Measurements from ENCODE around the gene KCNB1. TPM values are rescaled to one million over a fixed set of nuclear protein-coding genes. Genes with fewer than 3 reads are reported as not detected.
A peak's percentile ranks its signal among the peaks of the same experiment; 100 is the strongest.

The KCNB1 gene
- total RNA-seq, 1 donor from 2014 or later: 6.5 TPM

DNA sequence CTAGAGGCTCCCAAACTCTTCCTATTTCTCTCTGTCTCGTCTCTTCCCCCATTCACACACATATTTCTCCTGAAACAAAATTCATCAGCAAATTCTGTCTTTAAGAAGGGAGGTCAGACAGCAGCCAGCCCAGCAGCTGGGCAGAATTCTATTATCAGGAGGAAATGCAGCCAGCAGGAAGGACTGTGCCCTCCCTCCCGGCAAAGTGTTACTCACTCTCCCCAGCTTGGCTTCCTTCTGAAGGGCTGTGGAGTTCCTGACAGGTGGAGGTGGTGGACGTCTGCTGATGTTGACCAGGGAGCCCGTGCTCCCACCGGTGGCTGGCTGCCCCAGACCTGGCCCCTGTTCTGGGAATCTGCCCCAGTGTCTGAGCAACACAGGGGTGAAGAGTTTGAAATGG, 37.3 kb downstream of the KCNB1 start:
- ATAC-seq (no peak), DNase-seq (ENCODE audit: low spot score) (no peak)

- DNase-seq (ENCODE audit: low spot score) (peak; percentile 87), ATAC-seq (peak; percentile 84)
Measured at GRCh38 chr20:49444553-49444990, 37.9 kb downstream of the KCNB1 start.

DNA sequence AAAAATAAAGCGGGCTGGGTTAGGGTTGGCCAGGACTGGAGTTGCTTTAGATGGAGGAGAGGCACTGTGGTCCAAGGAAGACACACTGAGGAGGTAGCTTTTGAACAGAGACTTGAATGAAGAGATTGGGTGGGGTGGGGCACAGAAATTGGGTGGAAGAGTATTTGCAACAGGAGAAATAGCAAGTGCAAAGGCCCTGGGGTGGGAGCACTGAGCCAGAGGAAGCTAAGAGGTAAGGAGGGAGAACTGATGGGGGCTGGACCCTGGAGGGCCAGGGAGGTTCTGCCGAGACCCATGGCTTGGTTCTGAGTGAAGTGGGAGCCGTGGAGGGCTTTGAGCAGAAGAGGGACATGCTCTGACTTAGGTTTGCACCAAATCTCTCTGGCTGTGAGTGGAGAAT, 45.4 kb downstream of the KCNB1 start:
- DNase-seq (ENCODE audit: low spot score): no peak
- ATAC-seq: no peak

DNA sequence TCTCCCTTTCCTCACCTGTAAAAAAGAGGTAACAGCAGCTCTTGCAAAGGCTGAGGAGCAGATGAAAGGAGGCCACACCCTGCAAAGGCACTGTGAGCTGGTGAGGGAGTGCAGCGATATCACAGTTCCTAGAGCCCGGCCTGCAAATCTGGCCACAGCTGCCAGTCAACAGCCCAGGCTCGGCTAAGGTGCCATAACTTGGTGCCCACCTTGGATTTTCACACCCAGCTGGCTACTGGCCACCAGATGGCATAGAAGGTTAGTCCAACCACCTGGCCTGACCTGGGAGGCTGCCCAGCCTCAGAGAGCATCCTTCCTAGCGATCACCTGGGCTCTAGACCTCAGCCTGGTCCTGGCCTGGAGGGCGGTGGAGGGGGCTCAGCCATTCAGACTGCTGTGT, 46.8 kb downstream of the KCNB1 start:
- no peak for DNase-seq (ENCODE audit: low spot score)
- ATAC-seq: peak; percentile 45

DNA sequence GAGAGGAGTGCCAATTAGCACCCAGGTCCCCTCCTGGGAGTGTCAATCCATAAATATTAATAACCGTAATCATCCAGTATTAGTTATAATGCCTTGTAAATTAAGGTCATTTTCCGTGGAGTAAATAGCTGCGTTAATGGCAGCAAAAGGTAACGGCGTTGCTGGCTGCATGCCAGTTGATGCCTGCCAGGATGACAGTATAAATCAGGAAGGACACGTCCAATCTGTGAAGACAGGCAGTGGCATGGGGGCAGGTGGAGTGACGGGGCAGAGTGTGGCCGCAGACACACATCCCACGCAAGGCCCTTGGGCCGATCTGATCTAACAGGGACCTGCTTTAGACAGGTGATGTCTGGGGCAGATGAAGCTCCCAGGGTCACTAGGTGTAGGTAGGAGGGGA, 49.1 kb downstream of the KCNB1 start:
- DNase-seq (ENCODE audit: low spot score): no peak

DNA sequence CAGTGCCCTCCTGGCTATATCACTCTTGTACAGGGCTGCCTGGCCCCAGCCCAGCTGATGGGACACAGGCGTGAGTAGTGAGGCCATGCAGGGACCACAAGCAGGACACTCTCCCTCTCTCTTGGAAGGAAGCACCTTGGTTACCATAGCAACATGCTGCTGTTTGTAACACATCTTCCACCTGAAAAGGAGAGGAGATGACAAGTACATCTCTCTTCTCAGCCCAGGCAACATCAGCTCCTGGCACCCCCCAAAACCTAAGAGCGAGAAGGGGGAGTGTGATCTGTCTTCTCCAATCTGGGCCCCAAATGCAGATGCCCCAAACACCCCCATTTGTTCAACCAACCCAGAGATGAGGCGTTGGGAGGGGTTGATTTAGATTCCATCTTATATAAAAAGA, 49.9 kb downstream of the KCNB1 start:
- no peak for ATAC-seq
- no peak for DNase-seq (ENCODE audit: low spot score)

More for the DNA sequence above, 49.1 kb downstream of the KCNB1 start:
- no peak for ATAC-seq

DNA sequence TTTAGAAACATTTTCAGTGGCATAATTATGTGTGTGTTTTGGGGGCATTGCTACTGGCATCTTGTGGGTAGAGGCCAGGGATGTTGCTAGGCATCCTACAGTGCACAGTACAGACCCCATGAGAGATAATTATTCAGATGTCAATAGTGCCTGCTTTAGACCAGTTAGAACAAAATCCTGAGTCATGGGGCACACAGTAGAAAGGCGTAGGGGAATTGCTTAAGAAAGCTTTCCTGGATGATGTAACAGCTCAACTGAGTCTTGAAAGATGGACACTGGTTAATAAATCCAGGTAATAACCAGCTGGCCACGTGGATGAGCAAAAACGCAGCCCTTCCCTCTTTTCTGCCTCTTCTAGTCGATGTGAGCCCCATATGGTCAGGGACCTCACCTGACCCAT, 51.1 kb downstream of the KCNB1 start:
- no peak for DNase-seq (ENCODE audit: low spot score)
- no peak for ATAC-seq

DNA sequence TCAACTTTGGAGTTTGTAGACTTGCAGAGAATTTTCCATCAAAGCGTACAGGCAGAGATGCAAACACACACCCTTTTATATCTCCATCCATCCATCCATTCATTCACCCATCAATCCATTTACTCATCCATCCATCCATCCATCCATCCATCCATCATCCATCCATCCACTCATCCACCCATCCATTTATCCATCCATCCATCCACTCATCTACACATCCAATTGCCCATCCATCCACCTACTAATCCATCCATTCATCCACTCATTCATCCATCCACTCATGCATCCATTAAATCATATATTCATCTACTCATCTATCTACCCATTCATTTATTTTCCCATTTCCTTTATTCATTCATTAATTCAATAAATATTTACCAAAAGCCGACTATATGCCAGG, 52.1 kb downstream of the KCNB1 start:
- ATAC-seq: no peak

DNA sequence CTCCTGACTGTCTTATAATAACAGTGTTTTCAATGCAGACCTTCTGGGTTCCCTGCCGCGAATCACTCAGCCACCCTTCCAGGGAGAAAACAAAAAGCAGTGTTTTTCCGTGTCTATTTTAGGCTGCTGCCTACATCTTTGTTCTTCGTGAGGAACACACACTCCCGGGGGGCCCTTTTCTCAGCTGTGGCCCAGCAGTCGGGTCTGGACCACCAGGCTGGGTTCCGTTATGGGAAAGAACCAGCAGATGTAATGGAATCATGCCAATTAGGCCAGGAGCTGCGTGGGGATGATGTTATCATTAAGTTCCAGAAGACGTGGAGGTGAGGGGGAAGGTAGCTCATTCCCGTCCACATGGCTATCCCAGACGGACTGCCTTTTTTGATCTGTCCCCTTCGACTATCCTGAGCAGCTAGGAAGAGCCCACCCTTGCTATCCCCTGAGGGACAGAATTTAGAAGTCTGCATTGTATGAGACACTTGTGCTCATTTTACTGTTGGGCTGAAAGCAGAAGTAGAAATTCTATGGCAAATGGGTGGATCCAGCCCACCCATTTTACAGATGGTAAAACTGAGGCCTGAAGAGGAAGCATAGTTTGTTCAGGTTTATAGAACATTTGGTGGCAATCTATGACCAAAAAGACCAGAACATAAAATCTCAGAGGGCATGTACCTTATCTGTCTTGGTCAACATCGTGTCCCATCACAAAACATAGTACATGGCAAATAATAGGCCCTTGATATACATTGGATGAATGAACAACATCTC, 54.5 kb downstream of the KCNB1 start:
- ATAC-seq (no peak), DNase-seq (ENCODE audit: low spot score) (no peak)

More for the DNA sequence above, 52.1 kb downstream of the KCNB1 start:
- no peak for DNase-seq (ENCODE audit: low spot score)

- no peak for ATAC-seq
- no peak for DNase-seq (ENCODE audit: low spot score)
Measured at GRCh38 chr20:49426873-49427272, 55.6 kb downstream of the KCNB1 start.

DNA sequence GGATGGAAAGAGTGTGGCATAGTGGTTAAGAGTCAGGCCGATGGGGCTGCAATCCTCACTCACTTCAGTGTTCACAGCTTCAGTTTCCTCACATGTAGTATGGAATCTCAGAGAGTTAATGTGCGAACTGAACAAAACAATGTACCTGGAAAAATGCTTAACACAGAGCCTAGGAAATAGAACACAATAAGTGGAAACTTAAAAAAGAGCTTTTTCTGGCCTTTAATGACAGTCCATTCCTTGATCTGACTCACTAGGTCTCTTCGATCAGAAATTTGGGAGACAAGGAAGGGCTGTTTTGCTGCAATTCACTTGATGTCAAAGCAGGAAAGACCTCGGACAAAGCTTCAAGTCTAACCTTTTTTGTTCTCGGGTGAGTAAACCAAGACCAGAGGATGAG, 56.1 kb downstream of the KCNB1 start:
- DNase-seq (ENCODE audit: low spot score) (no peak), ATAC-seq (no peak)

GRCh38 chr20:49424536-49424935, 57.9 kb downstream of the KCNB1 start:
- ATAC-seq: no peak
- DNase-seq (ENCODE audit: low spot score): no peak

DNA sequence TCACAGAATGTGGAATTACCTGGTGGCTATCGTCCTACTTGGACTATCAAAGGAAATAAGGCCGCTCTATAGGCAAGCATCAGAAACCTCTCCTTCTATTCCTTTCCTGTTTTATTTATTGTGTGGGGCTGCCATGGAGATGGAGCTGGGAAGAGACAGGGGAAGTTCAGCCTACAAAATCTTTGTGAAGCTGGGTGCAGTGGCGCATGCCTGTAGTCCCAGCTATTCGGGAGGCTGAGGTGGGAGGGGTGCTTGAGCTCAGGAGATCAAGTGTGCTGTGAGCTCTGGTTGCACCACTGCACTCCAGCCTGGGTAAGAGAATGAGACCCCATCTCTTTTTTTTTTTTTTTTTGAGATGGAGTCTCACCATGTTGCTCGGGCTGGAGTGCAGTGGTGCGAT, 60.3 kb downstream of the KCNB1 start:
- no peak for ATAC-seq
- no peak for DNase-seq (ENCODE audit: low spot score)

DNA sequence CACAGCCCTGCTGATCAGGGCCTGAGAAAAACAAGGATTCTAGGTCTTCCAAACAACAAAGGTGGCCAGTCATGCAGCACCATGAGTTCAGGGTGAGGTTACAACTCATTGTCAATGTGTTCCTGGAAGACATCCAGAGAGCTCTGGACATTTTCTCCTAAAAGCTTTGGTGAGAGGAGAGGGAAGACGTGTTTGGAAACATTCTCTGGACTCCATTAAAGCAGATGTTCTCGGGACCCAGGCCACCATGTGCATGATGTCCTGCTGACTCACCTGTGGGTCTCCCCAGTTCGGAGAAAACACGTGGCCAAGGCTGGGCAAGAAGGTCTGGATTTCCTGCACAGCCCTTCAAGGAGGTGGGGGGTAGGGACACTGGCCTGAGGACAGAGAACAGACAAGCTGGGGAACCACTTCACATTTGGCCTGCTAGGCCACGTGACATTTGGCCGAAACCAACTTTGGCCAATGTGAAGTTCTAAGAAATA, 61.6 kb downstream of the KCNB1 start:
- DNase-seq (ENCODE audit: low spot score) (no peak), ATAC-seq (peak; percentile 58)

- no peak for DNase-seq (ENCODE audit: low spot score)
- no peak for ATAC-seq
Measured at GRCh38 chr20:49420292-49420691, 62.2 kb downstream of the KCNB1 start.

DNA sequence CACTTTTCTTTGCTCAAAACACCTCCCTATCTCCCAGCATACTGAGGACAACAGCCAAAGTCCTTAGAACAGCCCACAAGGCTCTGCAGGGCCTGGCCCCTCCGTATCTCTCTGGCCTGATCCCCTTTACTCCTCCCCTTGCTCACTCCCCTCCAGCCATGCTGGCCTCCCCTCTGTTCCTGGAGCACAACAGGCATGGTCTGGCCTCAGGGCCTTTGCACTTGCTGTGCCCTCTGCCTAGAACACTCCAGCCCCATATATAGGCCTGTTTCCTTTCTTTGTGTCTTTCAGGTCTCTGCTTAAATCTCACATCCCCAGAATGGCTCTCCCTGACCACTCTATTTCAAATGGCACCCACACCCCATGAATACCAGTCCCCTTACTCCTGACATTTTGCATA, 62.7 kb downstream of the KCNB1 start:
- DNase-seq (ENCODE audit: low spot score): no peak
- no peak for ATAC-seq

GRCh38 chr20:49418809-49419208, 63.7 kb downstream of the KCNB1 start:
- ATAC-seq (no peak), DNase-seq (ENCODE audit: low spot score) (no peak)

GRCh38 chr20:49417843-49418555, 64.5 kb downstream of the KCNB1 start:
- DNase-seq (ENCODE audit: low spot score) (no peak), ATAC-seq (peak; percentile 22)

DNA sequence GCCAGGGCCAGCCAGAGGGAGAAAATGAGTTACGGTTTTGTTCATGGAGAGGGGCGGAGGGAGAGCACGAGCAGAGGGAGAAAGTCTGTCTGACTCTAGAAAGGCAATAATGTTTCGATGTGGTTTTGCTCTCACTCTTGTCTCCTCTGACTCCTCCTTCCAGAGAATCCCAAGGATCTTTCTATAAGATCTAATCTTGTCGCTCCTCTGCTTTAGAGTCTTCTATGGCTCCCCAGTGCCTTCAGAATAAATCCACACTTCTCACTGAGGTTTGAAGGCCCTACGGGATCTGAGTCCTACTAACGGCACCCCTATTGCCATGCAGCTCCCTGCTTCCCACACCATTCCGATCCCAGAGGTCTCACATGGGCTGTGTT, 66.8 kb downstream of the KCNB1 start:
- no peak for ATAC-seq

DNA sequence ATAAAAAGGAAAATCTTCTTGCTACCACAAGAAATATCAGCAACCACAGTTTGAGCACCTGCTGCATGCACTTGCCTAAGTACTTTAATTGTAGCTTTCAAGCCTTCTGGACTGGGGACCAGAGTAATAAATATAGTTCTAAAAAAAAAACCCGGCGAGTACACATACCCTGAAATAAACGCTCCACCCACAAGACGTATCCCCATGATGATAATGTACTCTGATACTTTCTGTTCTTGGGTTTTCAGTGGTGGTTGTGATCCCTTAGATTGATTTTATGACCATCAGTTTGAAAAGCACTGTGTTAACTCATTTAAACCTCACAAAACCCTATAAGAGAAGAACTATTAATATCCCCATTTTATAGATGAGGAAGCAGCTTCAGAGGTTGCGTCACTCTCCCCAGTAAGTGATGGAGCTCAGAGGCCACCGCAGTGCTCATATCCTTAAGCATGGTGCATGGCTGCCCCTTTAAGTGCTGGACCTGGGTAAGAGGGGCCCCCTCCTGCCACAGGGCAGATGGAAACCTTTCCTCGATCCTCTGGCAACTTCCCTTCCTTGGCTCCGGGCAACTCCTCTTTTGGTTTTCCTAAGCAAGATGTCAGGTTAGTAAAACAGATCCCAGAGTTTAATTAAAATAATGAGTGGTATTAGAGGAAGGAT, 67.3 kb downstream of the KCNB1 start:
- DNase-seq (ENCODE audit: low spot score): no peak
- ATAC-seq: no peak

More for the DNA sequence above, 66.8 kb downstream of the KCNB1 start:
- DNase-seq (ENCODE audit: low spot score): no peak

DNA sequence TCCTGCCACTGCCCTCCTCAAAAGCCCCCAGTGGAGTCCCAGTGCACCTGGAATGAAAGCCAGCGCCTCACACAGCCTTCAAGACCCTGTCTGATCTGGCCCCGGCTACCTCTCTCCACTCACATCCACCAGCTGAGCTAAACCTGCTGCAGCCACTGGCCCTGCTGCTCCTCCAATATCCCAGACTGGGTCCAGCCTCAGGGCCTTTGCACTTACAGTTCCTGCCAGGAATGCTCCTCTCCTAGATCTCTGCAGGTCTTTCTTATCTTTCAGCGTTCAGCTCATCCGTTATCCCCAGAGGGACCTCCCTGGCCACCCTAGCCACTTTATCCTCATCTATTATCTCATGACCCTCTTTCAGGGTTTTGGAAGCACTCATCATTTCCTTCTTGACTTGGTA, 68.8 kb downstream of the KCNB1 start:
- DNase-seq (ENCODE audit: low spot score) (no peak), ATAC-seq (no peak)

GRCh38 chr20:49412953-49413352, 69.5 kb downstream of the KCNB1 start:
- no peak for ATAC-seq
- no peak for DNase-seq (ENCODE audit: low spot score)
